GM12878 (cell line): ENCODE data around the gene SPOCD1. TPM values are rescaled to one million over a fixed set of nuclear protein-coding genes. Genes with fewer than 3 reads are reported as not detected.

Experiments
- CUX1 ChIP-seq: IDR thresholded peaks from 2 replicates; pipeline ENCODE4 v1.6.1; 2012; ENCODE audit warnings: improper control_type of control experiment, low read depth, low read length; ENCODE audit not compliant: insufficient replicate concordance
- ETV6 ChIP-seq, 2 experiments: fragments of 450-650 bp in 1 of 2; IDR thresholded peaks in 1 of 2; conservative IDR thresholded peaks in 1 of 2; 2 replicates each; pipeline ENCODE4 v1.6.1; 2014; ENCODE audit warnings: antibody characterized with exemption in 1 of 2, borderline replicate concordance in 1 of 2, low read depth in 1 of 2, mild to moderate bottlenecking in 1 of 2, moderate library complexity in 1 of 2
- IKZF1 ChIP-seq: fragments of 450-650 bp; conservative IDR thresholded peaks from 2 replicates; pipeline ENCODE4 v1.6.1; 2017; ENCODE audit warnings: antibody characterized with exemption, mild to moderate bottlenecking
- JUNB ChIP-seq: IDR thresholded peaks from 2 replicates; pipeline ENCODE4 v1.6.1; 2016; ENCODE audit warnings: antibody characterized with exemption, mild to moderate bottlenecking
- KDM1A ChIP-seq: fragments of 200-600 bp; sonication (generic); IDR thresholded peaks from 2 replicates; pipeline ENCODE4 v1.6.1; 2016; ENCODE audit warnings: borderline replicate concordance
- NR2F1 ChIP-seq: fragments of 450-650 bp; conservative IDR thresholded peaks from 2 replicates; pipeline ENCODE4 v1.6.1; 2017; ENCODE audit warnings: mild to moderate bottlenecking
- RAD51 ChIP-seq: fragments of 450-650 bp; IDR thresholded peaks from 2 replicates; pipeline ENCODE4 v1.6.1; 2016; ENCODE audit warnings: moderate library complexity, mild to moderate bottlenecking, inconsistent platforms
- RUNX3 ChIP-seq: IDR thresholded peaks from 2 replicates; pipeline ENCODE4 v1.6.1; 2012; ENCODE audit warnings: low read length, inconsistent platforms
- SIN3A ChIP-seq: IDR thresholded peaks from 2 replicates; pipeline ENCODE4 v1.6.1; 2012; ENCODE audit warnings: low read depth, low read length, improper control_type of control experiment
- ZBTB40 ChIP-seq: fragments of 450-650 bp; IDR thresholded peaks from 2 replicates; pipeline ENCODE4 v1.6.1; 2016; ENCODE audit warnings: mild to moderate bottlenecking, moderate library complexity, borderline replicate concordance
- ZNF217 ChIP-seq: fragments of 450-650 bp; IDR thresholded peaks from 2 replicates; pipeline ENCODE4 v1.6.1; 2017; ENCODE audit warnings: antibody characterized with exemption, mild to moderate bottlenecking
- polyA plus RNA-seq, 11 experiments: library from polyadenylated mRNA; depleted of rRNA in 4 of 11; unstranded in 6 of 11; stranded (reverse) in 5 of 11; fragments of >200 nt; fragmentation: Nextera tagmentation in 4 of 11; fragmentation: Illumina TruSeq in 1 of 11; extraction: Ambion mirVana in 4 of 11; extraction: Trizol in 1 of 11; gene quantifications; 1 replicate in 1 of 11; 2 replicates in 10 of 11; pipeline versions ENCODE4 v1.2.1 to v1.2.3, GENCODE V29; 2011 to 2016; ENCODE audit warnings: inconsistent platforms in 2 of 11, missing spikeins in 2 of 11, low read depth in 1 of 11
- total RNA-seq, 4 experiments: library from RNA; depleted of rRNA in 3 of 4; stranded (reverse); fragments of >200 nt in 3 of 4; fragmentation: Illumina TruSeq in 1 of 4; extraction: Trizol in 1 of 4; gene quantifications; 2 replicates each; pipeline versions ENCODE4 v1.2.1 to v1.2.3, GENCODE V29; 2013 to 2021

Gene SPOCD1
- total and polyA plus RNA-seq, 10 of the 15 experiments (the other 5 are each of a cell fraction or from before 2014, with no cell fraction given): 0.02 to 0.65 (median 0.13) TPM; not detected in 4

DNA sequence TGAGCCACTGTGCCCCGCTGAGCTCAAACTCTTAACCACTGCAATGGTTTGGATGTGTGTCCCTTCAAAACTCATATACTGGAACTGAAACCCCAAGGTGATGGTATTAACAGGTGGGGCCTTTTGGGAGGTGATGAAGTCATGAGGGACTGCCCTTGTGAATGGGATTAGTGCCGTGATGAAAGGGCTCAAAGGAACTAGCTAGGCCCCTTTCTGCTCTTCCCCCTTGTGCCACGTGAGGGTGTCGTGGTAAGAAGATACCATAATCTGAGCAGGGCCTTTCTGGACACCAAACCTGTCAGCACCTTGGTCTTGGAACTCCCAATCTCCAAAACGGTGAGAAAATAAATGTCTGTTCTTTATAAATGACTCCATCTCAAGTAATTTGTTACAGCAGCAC is 45.5 kb upstream of the SPOCD1 start (continued):
- no peak for TF ChIP-seq CUX1
- peak; percentile 46; the same call in 1 of the 2 replicates for TF ChIP-seq RAD51
- peak; percentile 36; the same call in 1 of the 2 replicates for TF ChIP-seq IKZF1
- TF ChIP-seq JUNB: peak; percentile 37; the same call in 1 of the 2 replicates
- peak; percentile 55; the same call in 1 of the 2 replicates for TF ChIP-seq RUNX3
- no peak for TF ChIP-seq SIN3A
- no peak for TF ChIP-seq ZBTB40
- 0 out of 2 replicates have a peak, but pooled peaks have one; percentile 27 for TF ChIP-seq ZNF217
- 0 out of 2 replicates have a peak, but pooled peaks have one; percentile 16 for TF ChIP-seq NR2F1
- TF ChIP-seq ETV6 (conservative IDR thresholded peaks at IDR 0.05 in 1 of 2, IDR thresholded peaks at IDR 0.05 in 1 of 2; ENCODE audit: borderline replicate concordance in 1 of 2, low read depth in 1 of 2): peak in 1 of 2 experiments; percentile 37; a peak in 1 of 4 replicates
- no peak for TF ChIP-seq KDM1A
